B cell (primary cell): Measurements from ENCODE around the gene TLX1. TPM values are rescaled to one million over a fixed set of nuclear protein-coding genes. Genes with fewer than 3 reads are reported as not detected.

Source experiments
- ATAC-seq: fragments of 200-7000 bp; cut with Tn5 transposase; one replicate; pipeline ENCODE4 v1.10.0; 2021; ENCODE audit warnings: low read depth, mild to moderate bottlenecking, moderate number of reproducible peaks, moderate library complexity
- CTCF ChIA-PET: fragments of 350-600 bp; sonication (Branson Sonifier 250); formaldehyde crosslinking; loops from one replicate; lab custom pipeline; 2021; ENCODE audit warnings: antibody characterized with exemption, inconsistent platforms; lab: Charles Lee
- POLR2A ChIA-PET: fragments of 350-600 bp; sonication (Branson Sonifier 250); formaldehyde crosslinking; loops from one replicate; lab custom pipeline; 2021; ENCODE audit warnings: antibody characterized with exemption; lab: Charles Lee
- DNase-seq: peaks from one replicate; pipeline ENCODE4 v3.0.0; 2013
- H2AFZ ChIP-seq: 2 replicates; pipeline ENCODE4 v1.6.1; 2012; ENCODE audit warnings: mild to moderate bottlenecking, low read depth, low read length; ENCODE audit not compliant: insufficient read depth, poor library complexity, severe bottlenecking
- H3K27ac ChIP-seq, 2 donors: 1 replicate in 1 of 2; 2 replicates in 1 of 2; pipeline ENCODE4 v1.5.1; 2012 to 2013; ENCODE audit warnings: low read length in 2 of 2, mild to moderate bottlenecking in 2 of 2, moderate library complexity in 1 of 2
- H3K27me3 ChIP-seq, 4 experiments: fragments of 200-600 bp in 1 of 4; sonication (generic) in 1 of 4; replicated peaks in 1 of 4; 1 replicate in 2 of 4; 2 replicates in 2 of 4; pipeline versions ENCODE4 v1.6.1 to v1.7.0; 2013 to 2016; ENCODE audit warnings: low read length in 3 of 4, mild to moderate bottlenecking in 2 of 4, mixed read lengths in 1 of 4, moderate library complexity in 1 of 4; ENCODE audit not compliant: insufficient read depth in 4 of 4, control insufficient read depth in 3 of 4; ENCODE audit errors: control extremely low read depth in 1 of 4
- H3K36me3 ChIP-seq, 2 experiments: replicated peaks in 1 of 2; 1 replicate in 1 of 2; 2 replicates in 1 of 2; pipeline versions ENCODE4 v1.6.1 to v1.7.1; 2013; ENCODE audit warnings: low read length in 1 of 2; ENCODE audit not compliant: insufficient read depth in 2 of 2, control insufficient read depth in 1 of 2; ENCODE audit errors: control extremely low read depth in 1 of 2, extremely low read depth in 1 of 2
- H3K4me1 ChIP-seq, 2 donors: fragments of 200-600 bp in 1 of 2; sonication (generic) in 1 of 2; 1 replicate in 1 of 2; 2 replicates in 1 of 2; pipeline versions ENCODE4 v1.5.1 to v1.6.1; 2013 to 2017; ENCODE audit warnings: low read length in 2 of 2; ENCODE audit not compliant: control insufficient read depth in 2 of 2, insufficient read depth in 2 of 2
- H3K4me2 ChIP-seq: replicated peaks from 2 replicates; pipeline ENCODE3; 2012; ENCODE audit warnings: mild to moderate bottlenecking, low read depth, low read length; ENCODE audit not compliant: poor library complexity, severe bottlenecking
- H3K4me3 ChIP-seq, 5 experiments: fragments of 200-600 bp in 1 of 5; sonication (generic) in 1 of 5; 1 replicate in 3 of 5; 2 replicates in 2 of 5; pipeline versions ENCODE4 v1.5.1 to v1.7.0; 2011 to 2016; ENCODE audit warnings: low read length in 4 of 5, mild to moderate bottlenecking in 4 of 5, low read depth in 2 of 5, control low read depth in 1 of 5, moderate library complexity in 1 of 5; ENCODE audit not compliant: insufficient read depth in 1 of 5; ENCODE audit errors: control extremely low read depth in 1 of 5, extremely low read depth in 1 of 5
- H3K79me2 ChIP-seq: fragments of 200-600 bp; sonication (generic); one replicate; pipeline ENCODE4 v1.6.0; 2016; ENCODE audit warnings: low read length; ENCODE audit not compliant: control insufficient read depth, insufficient read depth
- H3K9ac ChIP-seq: fragments of 200-600 bp; sonication (generic); 2 replicates; pipeline ENCODE4 v1.6.1; 2017; ENCODE audit warnings: mild to moderate bottlenecking, low read length, moderate library complexity
- H3K9me3 ChIP-seq, 3 donors: one replicate each; pipeline versions ENCODE4 v1.6.1 to v1.7.1; 2013; ENCODE audit warnings: low read length in 2 of 3; ENCODE audit not compliant: control insufficient read depth in 2 of 3, insufficient read depth in 1 of 3; ENCODE audit errors: control extremely low read depth in 1 of 3
- H4K20me1 ChIP-seq: 2 replicates; pipeline ENCODE4 v1.6.0; 2012; ENCODE audit warnings: mild to moderate bottlenecking, low read length; ENCODE audit not compliant: insufficient read depth, control insufficient read depth, poor library complexity, severe bottlenecking
- H3K27ac Mint-ChIP-seq: one replicate; pipeline ENCODE4 v1.8.0; 2021; ENCODE audit warnings: mixed read lengths
- H3K27me3 Mint-ChIP-seq: one replicate; pipeline ENCODE4 v1.8.0; 2021; ENCODE audit warnings: mixed read lengths
- H3K4me1 Mint-ChIP-seq: one replicate; pipeline ENCODE4 v1.8.0; 2021; ENCODE audit warnings: mixed read lengths
- H3K4me3 Mint-ChIP-seq: one replicate; pipeline ENCODE4 v1.8.0; 2021; ENCODE audit warnings: mixed read lengths
- H3K9me3 Mint-ChIP-seq: one replicate; pipeline ENCODE4 v1.8.0; 2022; ENCODE audit warnings: mixed read lengths; ENCODE audit not compliant: insufficient read depth
- CTCF ChIP-seq: fragments of 200-600 bp; IDR thresholded peaks from one replicate; pipeline ENCODE4 v1.8.0; 2022; ENCODE audit warnings: antibody characterized with exemption, mild to moderate bottlenecking
- EZH2 ChIP-seq: IDR thresholded peaks from 2 replicates; pipeline ENCODE4 v1.6.1; 2012; ENCODE audit warnings: borderline replicate concordance, low read depth, mild to moderate bottlenecking, moderate library complexity, low read length; ENCODE audit not compliant: insufficient read depth, poor library complexity, severe bottlenecking
- WGBS: methylation state at CpG from one replicate; pipeline ENCODE4 v1.1.5; 2013; ENCODE audit warnings: missing lambda C conversion rate; ENCODE audit not compliant: insufficient coverage; 5-methylcytosine and 5-hydroxymethylcytosine counted together
- intact Hi-C: fragments of 100-400 bp; cut with micrococcal nuclease; formaldehyde crosslinking; loops from one replicate; pipeline ENCODE4 v1.10.0; 2022
- polyA plus RNA-seq: library from polyadenylated mRNA; depleted of rRNA; stranded (reverse); fragments of >200 nt; gene quantifications from 2 replicates; pipeline ENCODE4 v1.2.3, GENCODE V29; 2012
- total RNA-seq, 2 donors: library from RNA; stranded (reverse); fragments of 120-200 nt in 1 of 2; gene quantifications; 1 replicate in 1 of 2; 2 replicates in 1 of 2; pipeline versions ENCODE4 v1.2.3 to v1.2.4, GENCODE V29; 2013 to 2022

TLX1 gene
- total and polyA plus RNA-seq, 2 donors (not counting 1 experiment from before 2014, with no cell fraction given), result not detected

DNA sequence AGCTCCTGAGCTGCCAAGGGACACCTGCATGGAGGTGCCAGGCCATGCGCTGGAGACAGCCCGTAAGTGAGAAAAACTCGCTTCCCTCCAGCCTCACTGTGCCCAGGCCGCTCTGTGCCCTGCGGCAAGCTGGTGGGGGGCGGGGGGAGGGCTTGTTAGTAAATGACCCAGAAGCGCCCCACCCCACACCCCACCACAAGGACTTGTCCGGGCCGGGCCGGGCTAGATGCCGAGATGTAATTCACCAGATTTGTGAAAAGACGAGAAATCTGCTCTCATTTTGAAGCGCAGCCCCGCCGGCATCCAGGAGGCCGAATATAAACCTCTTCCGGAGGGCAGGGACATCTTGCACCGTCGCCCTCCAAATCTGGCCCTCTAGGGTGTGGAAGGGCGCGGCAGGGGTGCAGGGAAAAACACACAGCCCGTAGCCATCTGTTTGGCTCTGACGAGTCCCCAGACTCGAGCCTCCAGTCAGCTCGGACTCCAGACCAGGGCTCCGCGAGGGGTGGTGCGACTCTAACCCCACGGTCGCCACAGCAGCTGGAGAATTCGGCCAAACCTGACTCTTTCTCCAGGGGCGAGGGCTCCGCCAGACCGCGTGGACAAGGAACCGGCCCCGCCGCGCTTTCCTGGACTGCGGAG, 14.8 kb downstream of the TLX1 start:
- Histone ChIP-seq H3K9ac (no peak overlapping the region), H3K4me2 (peak overlapping the region; percentile 16), H3K27ac (no peak overlapping the region), H3K27me3 (peaks cover 0 to 76% (median 56%) of the 10 kb centered on the region in 4 experiments), H4K20me1 (no peaks in the 10 kb centered on the region), H3K36me3 (no peaks in the 10 kb centered on the region), H3K79me2 (no peaks in the 10 kb centered on the region), H3K4me1 (peaks cover 16 to 25% of the 10 kb centered on the region in 2 donors), H2AFZ (no peak overlapping the region), H3K4me3 (no peak overlapping the region), H3K9me3 (peaks cover 0 to 19% (median 5%) of the 10 kb centered on the region in 3 donors)
- intact Hi-C loops, result no loop called here
- TF ChIP-seq CTCF (no peak), EZH2 (no peak)
- WGBS, result 11% methylated on average over 33 of the region's 40 CpGs
- ChIA-PET POLR2A (no interaction called here), CTCF (interaction anchor here (2.0 kb wide), 1 partner anchor 50 kb away, joined by 5 read pairs; no protein-coding TSS in a partner anchor)
- ATAC-seq, result no peak
- no peak for DNase-seq
- peaks cover 4% of the 10 kb centered on the region for H3K4me1 Mint-ChIP-seq
- no peak overlapping the region for H3K27ac Mint-ChIP-seq
- no peak overlapping the region for H3K4me3 Mint-ChIP-seq
- no peaks in the 10 kb centered on the region for H3K9me3 Mint-ChIP-seq
- peaks cover 76% of the 10 kb centered on the region for H3K27me3 Mint-ChIP-seq

GRCh38 chr10:101146392-101147251, 15.5 kb downstream of the TLX1 start:
- Histone ChIP-seq H3K9me3 (peaks cover 0 to 16% (median 5%) of the 10 kb centered on the region in 3 donors), H3K27ac (no peak overlapping the region), H3K4me1 (peaks cover 16 to 17% of the 10 kb centered on the region in 2 donors), H3K4me3 (no peak overlapping the region), H3K27me3 (peaks cover 0 to 74% (median 51%) of the 10 kb centered on the region in 4 experiments), H3K9ac (no peak overlapping the region), H3K79me2 (no peaks in the 10 kb centered on the region), H4K20me1 (no peaks in the 10 kb centered on the region), H3K4me2 (peak overlapping the region; percentile 16), H2AFZ (peak overlapping the region; percentile 24), H3K36me3 (no peaks in the 10 kb centered on the region)
- DNase-seq, result no peak
- ChIA-PET POLR2A (no interaction called here), CTCF (interaction anchor here (0.9 to 2.1 kb wide), 3 partner anchors 15 to 105 kb away, joined by 4 to 15 read pairs (median 5); no protein-coding TSS in a partner anchor)
- 8% methylated on average over 52 of the region's 55 CpGs for WGBS
- Mint-ChIP-seq H3K27ac (no peak overlapping the region), H3K27me3 (peaks cover 76% of the 10 kb centered on the region), H3K4me1 (peaks cover 4% of the 10 kb centered on the region), H3K9me3 (no peaks in the 10 kb centered on the region), H3K4me3 (no peak overlapping the region)
- TF ChIP-seq CTCF (no peak), EZH2 (peak; percentile 83)
- no peak for ATAC-seq
- intact Hi-C loops, result no loop called here
